Smooth muscle cell (in vitro differentiated cells): ENCODE results near the gene TMEM11. TPM values are rescaled to one million over a fixed set of nuclear protein-coding genes. Genes with fewer than 3 reads are reported as not detected.
"Not testable (repeated sequence)": the region's sequence is repeated elsewhere in the genome, so short reads cannot be mapped to it uniquely, and the experiment has no call there.

ENCODE experiments used
- DNase-seq: peaks from one replicate; lab custom pipeline; 2025; ENCODE audit not compliant: unreplicated experiment; lab: John Stamatoyannopoulos, UW
- H2AFZ ChIP-seq: fragments of 200-600 bp; sonication (generic); 2 replicates; pipeline ENCODE4 v1.6.0; 2016; ENCODE audit warnings: antibody characterized with exemption, low read depth, mild to moderate bottlenecking
- H3F3A ChIP-seq: fragments of 200-600 bp; sonication (generic); 2 replicates; pipeline ENCODE4 v1.6.0; 2017; ENCODE audit warnings: antibody characterized with exemption, low read depth
- H3K27ac ChIP-seq: fragments of 200-600 bp; sonication (generic); 2 replicates; pipeline ENCODE4 v1.5.1; 2016; ENCODE audit warnings: low read depth, mild to moderate bottlenecking
- H3K27me3 ChIP-seq: fragments of 200-600 bp; sonication (generic); 2 replicates; pipeline ENCODE4 v1.6.1; 2016; ENCODE audit warnings: low read depth, mild to moderate bottlenecking
- H3K36me3 ChIP-seq: fragments of 200-600 bp; sonication (generic); 2 replicates; pipeline ENCODE4 v1.5.1; 2016; ENCODE audit warnings: low read depth
- H3K4me1 ChIP-seq: fragments of 200-600 bp; sonication (generic); 2 replicates; pipeline ENCODE4 v1.5.1; 2016; ENCODE audit warnings: low read depth
- H3K4me2 ChIP-seq: fragments of 200-600 bp; sonication (generic); 2 replicates; pipeline ENCODE4 v1.6.0; 2016; ENCODE audit warnings: mild to moderate bottlenecking
- H3K4me3 ChIP-seq: fragments of 200-600 bp; sonication (generic); 2 replicates; pipeline ENCODE4 v1.5.1; 2016; ENCODE audit warnings: mild to moderate bottlenecking
- H3K79me2 ChIP-seq: fragments of 200-600 bp; sonication (generic); 2 replicates; pipeline ENCODE4 v1.6.0; 2016; ENCODE audit warnings: low read depth, mild to moderate bottlenecking
- H3K9ac ChIP-seq: fragments of 200-600 bp; sonication (generic); 2 replicates; pipeline ENCODE4 v1.6.0; 2016; ENCODE audit warnings: low read depth
- H3K9me3 ChIP-seq: fragments of 200-600 bp; sonication (generic); replicated peaks from 2 replicates; pipeline ENCODE4 v1.5.1; 2016; ENCODE audit warnings: low read depth
- H4K20me1 ChIP-seq: fragments of 200-600 bp; sonication (generic); 2 replicates; pipeline ENCODE4 v1.6.0; 2016; ENCODE audit warnings: low read depth
- WGBS: methylation state at CpG from one replicate; pipeline ENCODE4 v1.1.7; 2016; ENCODE audit warnings: low lambda C conversion rate; 5-methylcytosine and 5-hydroxymethylcytosine counted together
- polyA plus RNA-seq: library from polyadenylated mRNA; unstranded; fragments of >200 nt; fragmentation: Nextera tagmentation; extraction: Ambion mirVana; gene quantifications from 2 replicates; pipeline ENCODE4 v1.2.1, GENCODE V29; 2016
- total RNA-seq: library from RNA; depleted of rRNA; stranded (reverse); fragments of >200 nt; gene quantifications from 2 replicates; pipeline ENCODE4 v1.2.3, GENCODE V29; 2014
- TF ChIP-seq, protein P1 (sequence below): fragments of 200-600 bp; sonication (generic); IDR thresholded peaks from 2 replicates; pipeline ENCODE4 v1.5.1; 2017; ENCODE audit warnings: borderline replicate concordance, mild to moderate bottlenecking, antibody characterized with exemption; ENCODE audit not compliant: insufficient read depth, poor library complexity, severe bottlenecking

TMEM11 gene
- total and polyA plus RNA-seq, 2 experiments from 2014 or later: 24.0 to 80.3 TPM

DNA sequence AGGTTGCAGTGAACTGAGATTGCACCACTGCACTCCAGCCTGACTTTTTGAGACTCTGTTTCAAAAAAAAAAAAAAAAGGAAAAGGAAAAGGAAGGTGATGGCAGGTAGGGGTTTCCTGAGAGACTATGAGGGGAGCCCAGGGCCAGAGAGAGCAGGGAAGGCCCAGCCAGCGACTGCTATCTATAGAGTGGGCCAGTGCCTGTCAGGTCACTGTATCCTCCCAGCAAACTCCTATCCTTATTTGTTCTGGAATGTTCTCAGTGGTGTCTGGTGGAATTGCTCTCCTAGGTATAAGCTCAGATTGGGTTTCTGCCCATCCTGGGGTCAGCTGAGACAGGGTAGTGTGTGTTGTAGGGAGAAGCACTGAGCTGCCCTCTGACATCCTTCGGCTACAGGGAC is 14.9 kb upstream of the TMEM11 start:
- no peak for DNase-seq
- H3K9ac ChIP-seq: no peak overlapping the region
- TF ChIP-seq, protein P1, sequence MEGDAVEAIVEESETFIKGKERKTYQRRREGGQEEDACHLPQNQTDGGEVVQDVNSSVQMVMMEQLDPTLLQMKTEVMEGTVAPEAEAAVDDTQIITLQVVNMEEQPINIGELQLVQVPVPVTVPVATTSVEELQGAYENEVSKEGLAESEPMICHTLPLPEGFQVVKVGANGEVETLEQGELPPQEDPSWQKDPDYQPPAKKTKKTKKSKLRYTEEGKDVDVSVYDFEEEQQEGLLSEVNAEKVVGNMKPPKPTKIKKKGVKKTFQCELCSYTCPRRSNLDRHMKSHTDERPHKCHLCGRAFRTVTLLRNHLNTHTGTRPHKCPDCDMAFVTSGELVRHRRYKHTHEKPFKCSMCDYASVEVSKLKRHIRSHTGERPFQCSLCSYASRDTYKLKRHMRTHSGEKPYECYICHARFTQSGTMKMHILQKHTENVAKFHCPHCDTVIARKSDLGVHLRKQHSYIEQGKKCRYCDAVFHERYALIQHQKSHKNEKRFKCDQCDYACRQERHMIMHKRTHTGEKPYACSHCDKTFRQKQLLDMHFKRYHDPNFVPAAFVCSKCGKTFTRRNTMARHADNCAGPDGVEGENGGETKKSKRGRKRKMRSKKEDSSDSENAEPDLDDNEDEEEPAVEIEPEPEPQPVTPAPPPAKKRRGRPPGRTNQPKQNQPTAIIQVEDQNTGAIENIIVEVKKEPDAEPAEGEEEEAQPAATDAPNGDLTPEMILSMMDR: no peak
- H3K27ac ChIP-seq: no peak overlapping the region
- no peaks in the 10 kb centered on the region for H3K4me1 ChIP-seq
- no peaks in the 10 kb centered on the region for H3F3A ChIP-seq
- no peaks in the 10 kb centered on the region for H3K27me3 ChIP-seq
- no peaks in the 10 kb centered on the region for H3K36me3 ChIP-seq
- H3K4me3 ChIP-seq: no peak overlapping the region
- WGBS: 100% methylated on average over 2 of the region's 2 CpGs
- H3K9me3 ChIP-seq: no peaks in the 10 kb centered on the region
- H4K20me1 ChIP-seq: no peaks in the 10 kb centered on the region
- H2AFZ ChIP-seq: no peak overlapping the region
- no peaks in the 10 kb centered on the region for H3K79me2 ChIP-seq
- no peak overlapping the region for H3K4me2 ChIP-seq

DNA sequence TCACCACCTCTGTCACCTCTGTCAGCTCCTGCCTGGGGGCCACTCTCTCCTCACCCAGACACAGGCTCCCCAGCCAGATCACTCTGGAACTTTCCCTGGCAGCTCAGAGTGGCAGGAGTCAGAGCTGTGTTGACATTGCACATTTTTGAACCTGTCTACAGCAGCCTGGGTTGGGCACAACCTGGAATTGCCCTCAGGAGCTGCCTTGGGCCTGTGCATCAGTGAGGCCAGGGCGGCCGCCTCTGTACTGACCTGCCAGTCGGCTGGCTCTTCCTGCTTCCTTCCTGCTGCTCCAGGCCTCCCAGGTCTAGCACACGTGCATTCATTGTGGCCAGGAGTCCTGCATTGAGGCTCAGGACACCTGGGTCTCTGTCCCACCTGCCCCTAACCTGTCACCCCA is 14.2 kb upstream of the TMEM11 start:
- no peaks in the 10 kb centered on the region for H3K9me3 ChIP-seq
- no peak overlapping the region for H3K27ac ChIP-seq
- no peaks in the 10 kb centered on the region for H3K36me3 ChIP-seq
- no peaks in the 10 kb centered on the region for H3K4me1 ChIP-seq
- DNase-seq: no peak
- H3K79me2 ChIP-seq: no peaks in the 10 kb centered on the region
- no peaks in the 10 kb centered on the region for H3K27me3 ChIP-seq
- TF ChIP-seq, protein P1: no peak
- WGBS: 80% methylated on average over 4 of the region's 4 CpGs
- H4K20me1 ChIP-seq: no peaks in the 10 kb centered on the region
- no peak overlapping the region for H3K4me2 ChIP-seq
- H3K9ac ChIP-seq: no peak overlapping the region
- H3K4me3 ChIP-seq: no peak overlapping the region
- no peaks in the 10 kb centered on the region for H3F3A ChIP-seq
- H2AFZ ChIP-seq: no peak overlapping the region

DNA sequence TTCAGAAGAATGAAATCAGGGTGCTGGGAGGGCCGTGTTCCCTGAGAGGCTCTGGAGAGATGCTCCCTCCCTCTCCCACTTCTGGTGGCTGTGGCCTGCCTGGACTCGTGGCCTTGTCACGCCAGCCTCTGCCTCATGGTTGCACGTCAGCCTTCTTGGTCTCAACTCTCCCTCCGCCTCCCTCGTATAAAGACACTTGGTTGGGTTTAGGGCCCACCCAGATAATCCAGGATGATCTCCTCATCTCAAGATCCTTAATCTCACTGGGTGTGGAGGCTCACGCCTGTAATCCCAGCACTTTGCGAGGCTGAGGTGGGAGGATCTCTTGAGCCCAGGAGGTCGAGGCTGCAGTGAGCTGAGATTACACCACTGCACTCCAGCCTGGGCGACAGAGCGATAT is 13.3 kb upstream of the TMEM11 start:
- H3K4me1 ChIP-seq, H3K9ac ChIP-seq, H3K4me3 ChIP-seq, H3K79me2 ChIP-seq, H3K27ac ChIP-seq, H3F3A ChIP-seq, H4K20me1 ChIP-seq, H3K27me3 ChIP-seq, H3K4me2 ChIP-seq, H3K36me3 ChIP-seq, DNase-seq, H3K9me3 ChIP-seq, H2AFZ ChIP-seq: not testable (repeated sequence)
- 86% methylated on average over 11 of the region's 11 CpGs for WGBS

DNA sequence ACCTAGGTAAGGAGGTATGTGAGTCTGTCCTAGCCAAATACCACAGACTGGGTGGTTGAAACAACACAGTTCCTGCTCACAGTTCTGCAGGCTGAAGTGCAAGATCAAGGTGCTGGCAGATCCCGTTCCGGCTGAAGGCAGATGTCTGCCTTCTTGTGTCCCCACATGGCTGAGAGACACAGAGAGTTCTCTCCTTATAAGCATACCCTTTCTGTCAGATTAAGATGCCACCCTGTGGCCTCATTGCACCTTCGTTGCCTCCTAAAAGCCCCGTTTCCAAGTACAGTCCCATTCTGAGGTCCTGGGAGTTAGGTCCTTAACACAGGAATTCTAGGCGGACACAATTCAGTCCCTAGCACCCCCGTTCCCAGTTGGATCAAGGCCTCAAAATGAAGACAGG is 9.1 kb upstream of the TMEM11 start:
- Histone ChIP-seq H3K4me2 (no peak overlapping the region), H3K79me2 (no peaks in the 10 kb centered on the region), H3K36me3 (no peaks in the 10 kb centered on the region), H4K20me1 (no peaks in the 10 kb centered on the region), H3F3A (no peaks in the 10 kb centered on the region), H3K4me1 (no peaks in the 10 kb centered on the region), H3K27me3 (no peaks in the 10 kb centered on the region), H3K9ac (no peak overlapping the region), H3K9me3 (no peaks in the 10 kb centered on the region), H3K4me3 (no peak overlapping the region), H3K27ac (no peak overlapping the region), H2AFZ (no peak overlapping the region)
- 95% methylated on average over 6 of the region's 6 CpGs for WGBS
- no peak for DNase-seq
- TF ChIP-seq, protein P1: no peak
